AG08395 (cell line): Measurements from ENCODE around the gene CHST8.

Experiments used
- DNase-seq: peaks from one replicate; pipeline ENCODE4 v3.0.0; 2012; ENCODE audit warnings: mixed read lengths, low spot score

CHST8 gene

DNA sequence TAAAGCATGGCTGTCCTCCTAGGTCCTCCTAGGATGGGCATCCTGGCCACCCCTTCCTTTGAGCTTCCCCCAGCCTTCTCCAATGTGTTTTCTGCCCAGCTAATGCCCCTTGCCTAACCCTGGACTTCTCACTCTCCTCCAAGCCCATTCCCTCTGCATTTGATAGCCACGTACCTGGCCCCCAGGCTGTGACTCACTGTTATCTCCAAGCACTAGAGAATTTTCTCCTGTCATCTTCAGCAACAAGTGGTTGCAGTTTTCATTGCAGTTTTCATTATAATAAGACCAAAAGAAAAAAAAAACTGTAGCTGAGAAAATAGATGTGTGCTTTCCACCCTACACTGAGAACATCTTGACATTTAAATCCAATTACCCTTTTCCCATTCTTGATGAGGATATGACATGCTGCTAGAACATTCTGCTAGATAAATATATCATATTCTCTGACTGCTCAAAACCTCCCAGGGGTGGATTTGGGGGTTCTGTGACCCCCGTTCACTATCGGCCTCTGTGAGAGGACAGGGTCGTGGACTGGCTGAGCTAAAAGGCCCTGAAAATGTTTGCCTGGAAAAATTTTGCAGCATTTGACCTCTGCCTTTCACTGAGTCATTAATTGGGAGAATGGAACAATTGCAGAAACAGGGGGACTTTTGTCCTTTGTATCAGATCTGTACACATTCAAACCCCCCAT lies 116.1 kb downstream of the CHST8 start:
- no peak for DNase-seq

DNA sequence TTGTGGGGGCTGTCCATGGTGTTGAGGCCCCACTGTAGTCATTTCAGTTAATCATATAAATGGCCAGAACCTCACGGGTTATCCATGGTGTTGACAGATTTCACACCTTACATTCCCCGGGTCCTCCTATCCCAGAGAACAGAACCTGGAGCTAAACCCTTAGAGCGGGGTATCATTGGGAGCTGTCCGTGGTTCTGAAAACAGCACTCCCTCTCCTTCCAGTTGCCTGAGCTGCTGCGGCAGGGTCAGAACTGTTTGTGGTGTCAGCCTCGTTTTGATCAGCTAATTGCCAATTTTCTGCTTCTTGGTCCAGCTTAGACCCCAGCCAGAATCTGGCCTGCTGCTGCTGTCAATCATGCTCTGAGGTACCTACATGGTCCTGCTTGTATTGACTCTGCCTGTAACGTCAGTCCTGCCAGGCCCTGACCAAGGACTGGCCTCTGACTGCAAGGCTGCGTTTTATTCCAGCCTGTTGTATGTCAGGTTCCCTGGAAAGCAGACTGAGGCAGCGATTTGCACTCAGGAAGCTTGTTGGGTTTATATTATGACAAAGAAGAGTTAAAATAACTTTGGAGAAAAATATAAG lies 119.2 kb downstream of the CHST8 start:
- peak; percentile 20 for DNase-seq

DNA sequence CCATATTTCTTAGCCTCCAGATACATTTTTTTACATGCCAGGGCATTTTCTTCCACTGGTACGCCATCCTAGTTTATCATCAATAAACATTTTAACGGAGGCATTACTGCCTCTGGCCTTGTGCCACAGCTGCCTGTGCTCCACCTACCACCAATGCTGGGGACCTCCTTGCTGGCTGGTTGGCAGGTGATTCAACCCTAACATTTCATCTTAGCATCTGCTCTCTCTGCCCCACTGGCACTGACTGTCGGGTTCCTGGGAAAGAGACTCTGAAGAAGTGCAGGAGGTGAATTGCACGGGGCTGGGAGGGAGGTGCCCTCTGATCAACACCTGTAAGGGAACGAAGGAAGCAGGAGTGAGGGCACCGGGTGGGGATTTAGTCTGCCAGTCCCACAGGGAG lies 123.5 kb downstream of the CHST8 start:
- DNase-seq, result no peak

DNA sequence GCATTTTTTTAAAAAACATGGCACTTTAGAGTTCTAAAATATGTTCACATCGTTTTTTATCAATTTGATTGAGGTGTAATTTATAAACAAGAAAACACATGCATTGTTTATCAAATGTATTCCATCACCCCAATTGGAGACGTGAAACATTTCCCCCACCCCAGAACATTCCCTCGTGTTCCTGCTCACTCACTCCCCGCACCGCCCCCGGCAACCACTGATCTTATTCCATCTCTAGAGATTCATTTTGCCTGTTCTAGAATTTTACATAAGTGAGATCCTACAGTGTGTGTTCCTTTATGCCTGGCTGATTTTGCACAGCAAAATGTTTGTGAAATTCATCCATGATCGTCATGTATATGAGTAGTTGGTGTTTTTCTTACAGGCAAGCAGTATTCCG lies 124.4 kb downstream of the CHST8 start:
- DNase-seq, result no peak

DNA sequence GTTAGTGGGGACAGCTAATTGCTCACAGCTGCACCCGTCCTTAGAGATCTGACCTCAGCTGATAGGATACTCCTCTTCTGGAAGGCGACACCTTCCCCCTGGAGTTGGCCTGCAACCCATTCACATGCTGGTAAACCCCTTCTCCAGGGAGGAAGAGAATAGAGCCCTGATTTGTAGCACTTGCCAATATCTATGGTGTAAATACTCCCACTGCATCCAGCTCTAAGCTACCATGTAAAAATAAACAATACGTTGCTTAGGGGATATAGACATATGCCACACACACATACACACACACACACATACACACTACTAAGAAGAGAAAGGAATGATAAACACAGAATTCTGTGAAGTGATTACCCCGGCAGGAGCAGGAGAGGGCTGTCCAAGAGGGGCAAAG lies 125.5 kb downstream of the CHST8 start:
- DNase-seq, result no peak

DNA sequence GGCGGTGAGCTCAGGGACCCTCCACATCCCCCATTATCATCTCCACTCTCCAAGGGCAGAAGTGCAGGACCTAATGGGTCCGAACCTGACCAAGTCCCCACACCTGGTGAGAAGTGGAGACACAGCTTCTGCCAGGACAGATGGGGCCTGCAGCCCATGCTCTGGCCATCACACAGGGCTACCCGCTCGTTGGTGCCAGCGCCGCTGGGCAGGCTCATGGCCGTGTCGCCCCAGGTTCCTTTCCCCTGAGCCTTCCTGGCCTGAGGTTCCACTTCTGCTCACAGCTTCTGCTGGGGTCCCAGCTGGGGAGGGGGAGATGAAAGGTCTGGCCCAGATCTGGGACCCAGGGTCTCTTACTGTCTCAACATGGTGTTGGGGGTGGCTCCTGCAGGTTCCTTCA lies 126.5 kb downstream of the CHST8 start:
- no peak for DNase-seq

DNA sequence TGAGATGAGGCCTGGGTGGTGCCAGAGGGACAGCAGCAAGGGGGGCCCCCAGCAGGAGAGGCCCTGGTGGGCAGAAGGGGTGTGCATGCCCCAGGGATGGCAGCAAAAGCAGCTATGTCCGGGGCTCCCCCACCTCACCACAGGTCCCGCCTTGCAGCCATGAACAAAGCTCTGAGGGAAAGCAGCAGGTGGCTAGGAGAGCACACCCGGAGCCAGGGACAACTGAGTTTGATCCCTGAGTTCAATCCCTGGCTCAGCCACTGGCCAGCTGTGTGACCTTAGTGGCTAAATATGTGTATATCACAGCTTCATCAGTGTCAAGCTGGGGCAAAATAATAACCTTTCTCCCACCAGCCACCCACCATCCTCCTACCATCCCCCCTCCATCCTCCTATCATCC lies 127.3 kb downstream of the CHST8 start:
- no peak for DNase-seq

DNA sequence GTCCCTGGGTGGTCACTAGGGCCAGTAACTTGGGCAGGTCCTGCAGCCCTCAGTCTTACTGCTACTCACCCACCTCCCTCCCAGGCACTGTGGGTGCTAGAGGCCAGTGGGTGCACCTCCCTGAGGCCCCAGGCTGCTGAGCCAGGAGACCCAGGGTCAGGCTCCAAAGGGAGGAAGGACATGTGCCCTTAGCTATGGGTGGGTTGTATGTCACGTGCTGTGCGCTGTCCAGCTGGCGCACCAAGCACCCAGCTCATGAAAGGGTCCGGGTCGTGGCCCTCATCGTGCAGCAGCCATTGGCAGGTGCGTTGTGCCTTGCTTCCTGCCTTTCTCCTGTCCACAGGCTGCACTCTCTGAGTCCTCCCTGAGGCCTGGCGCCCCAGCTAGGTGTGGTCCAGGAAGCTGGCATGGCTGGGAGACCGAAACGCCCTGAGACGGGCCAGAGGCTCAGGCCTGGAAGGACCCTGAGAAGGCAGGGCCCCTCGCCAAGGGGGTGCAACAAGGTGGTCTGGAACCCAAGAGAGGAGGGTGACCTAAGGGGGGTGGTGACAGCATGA lies 127.9 kb downstream of the CHST8 start:
- no peak for DNase-seq

DNA sequence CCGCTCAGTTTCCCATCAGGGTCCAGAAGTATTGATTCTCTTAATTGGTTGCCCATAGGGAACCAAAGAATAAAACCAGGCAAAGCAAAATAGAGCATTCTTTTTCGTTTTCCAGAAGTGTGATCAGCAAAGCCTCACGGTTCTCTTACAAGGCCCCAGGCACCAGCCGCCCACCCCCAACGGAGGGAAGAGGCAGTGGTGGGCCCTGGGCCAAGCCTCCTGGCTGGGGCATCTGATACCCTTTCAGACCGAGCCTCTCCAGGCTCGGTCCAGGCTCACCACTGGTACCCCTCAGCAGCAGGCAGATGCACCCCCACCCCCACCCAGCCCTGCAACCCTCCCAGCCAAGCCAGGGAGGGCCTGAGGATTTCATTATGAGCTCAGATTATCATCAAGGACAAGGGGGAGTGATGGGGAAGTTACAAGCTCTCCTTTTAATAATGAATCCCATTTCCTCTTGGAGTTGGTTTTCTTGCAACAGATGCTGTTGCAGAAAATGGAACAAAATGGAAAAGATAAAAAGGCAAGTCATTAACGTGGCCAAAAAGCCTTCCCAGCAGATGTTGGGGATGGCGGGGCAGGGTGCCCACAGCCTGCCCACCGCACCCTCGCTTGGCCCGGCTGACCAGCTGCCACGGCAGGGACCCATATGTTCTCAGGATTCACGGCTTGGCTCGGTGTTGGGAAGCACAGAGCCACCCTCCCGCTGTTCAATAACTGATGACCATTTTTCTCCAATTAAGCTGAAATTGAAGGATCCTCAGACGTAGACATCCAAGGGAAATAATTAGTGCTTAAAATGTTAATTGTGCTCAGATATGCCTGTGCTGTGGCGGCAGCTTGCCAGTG lies 129.1 kb downstream of the CHST8 start:
- DNase-seq, result no peak

DNA sequence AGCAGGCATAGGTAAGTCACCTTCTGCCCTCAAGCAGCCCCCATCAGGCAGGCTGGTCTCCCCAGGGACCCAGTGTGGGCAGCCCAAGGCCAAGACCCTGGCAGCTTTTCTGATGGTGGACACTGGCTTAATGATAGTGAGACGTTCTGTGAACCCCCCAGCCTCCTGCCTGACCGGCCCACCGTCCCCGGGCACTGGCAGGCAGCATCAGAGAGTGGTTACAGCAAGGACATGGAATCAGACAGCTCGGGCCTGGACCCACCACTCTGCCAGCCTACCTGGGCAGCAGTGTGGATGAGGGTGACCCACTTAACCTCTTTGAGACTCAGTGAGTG lies 129.7 kb downstream of the CHST8 start:
- DNase-seq, result no peak

DNA sequence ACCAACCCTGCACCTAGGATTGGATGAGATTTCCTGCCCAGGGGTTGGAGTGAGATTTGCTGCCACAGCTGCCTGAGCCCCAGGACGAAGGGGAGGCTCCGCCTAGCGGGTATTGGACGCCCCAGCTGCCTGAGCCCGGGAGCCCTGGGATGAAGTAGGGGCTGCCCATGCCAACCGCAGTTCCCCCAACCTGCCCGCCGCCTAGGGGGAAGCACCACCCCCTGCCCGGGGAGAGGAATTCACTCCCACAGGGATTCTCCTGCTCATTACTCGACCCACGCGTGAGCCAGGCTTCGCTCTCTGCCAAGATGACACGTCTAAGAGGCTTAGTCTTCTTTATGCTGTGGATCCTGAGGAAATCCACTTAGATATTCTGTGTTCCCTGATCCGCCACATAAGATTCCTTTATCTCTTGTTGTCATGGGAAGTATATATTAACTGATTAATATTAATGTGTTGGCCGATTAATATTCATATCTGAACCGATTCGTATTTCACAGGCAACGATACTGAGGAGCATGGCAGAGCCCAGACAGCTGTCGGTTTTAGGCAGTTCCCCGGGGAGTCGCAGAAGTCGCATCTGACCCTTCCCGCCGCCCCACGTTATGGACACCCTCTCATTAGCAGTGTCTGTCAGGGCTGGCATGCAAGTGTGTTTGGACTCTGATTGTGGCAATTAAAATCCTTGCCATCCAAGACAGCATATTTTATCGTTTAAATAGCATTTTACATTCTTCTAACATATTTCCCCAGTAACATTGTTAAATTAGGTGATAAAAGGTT lies 130.5 kb downstream of the CHST8 start:
- no peak for DNase-seq

DNA sequence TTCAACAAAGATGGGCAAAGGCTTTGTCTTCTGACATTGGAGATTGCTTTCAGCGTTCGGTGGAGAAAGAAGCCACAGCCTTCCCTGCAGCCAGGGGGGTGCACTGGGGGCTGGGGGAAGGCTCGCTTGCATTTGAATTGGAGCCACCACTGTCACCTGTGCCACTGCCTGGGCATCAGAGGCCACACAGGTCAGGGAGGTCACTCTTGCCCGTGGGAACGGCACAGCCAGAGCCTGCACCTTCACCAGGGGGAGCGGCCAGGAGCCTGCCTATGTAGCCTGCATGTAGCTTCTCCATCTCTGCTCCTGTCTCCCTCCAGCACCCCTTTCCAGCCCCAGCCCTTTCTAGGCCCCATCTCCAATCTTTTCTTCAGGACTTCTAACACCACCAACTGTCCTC lies 131.2 kb downstream of the CHST8 start:
- DNase-seq, result no peak

DNA sequence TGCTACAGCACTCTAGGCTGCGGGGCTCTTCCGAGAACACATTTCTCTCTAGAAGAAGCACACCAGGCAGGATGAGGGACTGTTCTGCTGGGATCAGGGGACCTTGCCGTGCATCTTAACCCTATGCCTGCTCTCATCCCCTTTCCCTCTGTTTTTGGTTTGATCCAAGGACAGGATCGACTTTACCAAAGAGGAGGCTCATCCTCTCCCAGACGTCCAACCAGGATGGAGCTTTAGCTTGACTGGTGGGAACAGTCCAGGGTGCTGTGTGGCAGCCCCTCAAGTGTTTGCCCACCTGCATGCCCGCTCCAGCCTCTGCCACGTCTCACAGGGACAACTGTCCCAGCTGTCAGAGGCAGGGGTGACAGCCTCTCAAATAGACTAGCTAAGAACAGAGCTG lies 132.6 kb downstream of the CHST8 start:
- DNase-seq, result no peak

DNA sequence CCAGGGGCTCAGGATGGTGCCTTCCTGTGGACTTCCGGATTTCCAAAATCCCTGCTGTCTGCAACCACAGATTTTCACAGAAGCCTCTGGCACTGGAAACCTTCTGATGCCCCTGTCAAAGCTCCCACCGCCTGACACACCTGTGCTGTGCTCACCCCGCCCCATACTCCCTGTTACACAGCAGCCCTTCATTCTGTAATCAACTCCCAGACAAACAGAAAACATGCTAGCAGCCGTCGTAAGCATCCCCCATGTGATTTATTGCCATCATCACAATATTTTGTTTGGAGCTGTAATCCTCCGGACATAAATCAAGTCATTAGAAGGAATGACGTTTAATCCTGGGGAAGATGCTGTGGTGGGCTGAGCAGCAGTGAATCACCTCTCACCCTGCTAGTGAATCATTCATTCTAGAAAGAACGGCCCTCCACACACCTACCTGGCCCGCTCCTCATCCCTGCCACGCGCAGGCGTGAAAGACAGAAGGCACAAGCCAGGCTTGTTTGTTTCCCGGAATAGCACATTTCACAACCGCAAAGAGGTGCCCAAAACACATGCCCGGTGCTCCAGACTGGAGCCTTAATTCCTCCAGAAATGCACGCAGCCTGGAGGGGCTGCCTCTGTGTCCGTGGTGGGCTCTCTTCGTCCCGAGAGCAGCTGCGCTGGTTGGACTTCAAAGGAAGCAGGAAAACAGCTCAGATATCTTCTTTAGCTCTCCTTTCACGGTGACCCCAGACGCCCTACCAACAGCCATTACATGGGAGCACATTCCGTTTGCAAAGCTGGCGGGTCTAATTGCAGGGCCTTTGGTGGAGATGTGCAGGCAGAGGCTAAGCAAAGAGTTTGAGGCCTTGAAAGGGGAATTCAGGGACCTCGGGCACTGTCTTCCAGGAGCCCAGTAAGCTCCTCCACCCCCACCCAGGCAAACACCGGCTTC lies 133.6 kb downstream of the CHST8 start:
- no peak for DNase-seq

DNA sequence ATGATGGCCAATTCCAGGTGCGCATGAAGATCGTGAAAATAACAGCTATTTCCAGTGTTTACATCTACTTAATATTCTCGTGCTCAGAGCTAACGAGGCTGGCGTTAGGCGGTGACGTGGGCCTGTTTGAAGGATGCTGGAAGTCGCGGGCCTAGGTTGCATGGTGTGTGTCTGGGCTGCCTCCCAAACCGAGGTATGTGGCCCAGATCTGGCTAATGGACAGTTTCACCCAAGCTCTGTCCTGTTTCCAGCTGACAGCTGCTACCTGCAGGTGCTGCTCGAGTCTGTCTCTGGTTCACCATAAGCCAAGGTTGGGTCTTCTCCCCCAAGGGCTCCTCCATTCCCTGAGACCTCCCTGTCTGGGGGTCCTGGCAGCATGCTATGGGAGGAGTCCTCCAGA lies 134.4 kb downstream of the CHST8 start:
- no peak for DNase-seq

DNA sequence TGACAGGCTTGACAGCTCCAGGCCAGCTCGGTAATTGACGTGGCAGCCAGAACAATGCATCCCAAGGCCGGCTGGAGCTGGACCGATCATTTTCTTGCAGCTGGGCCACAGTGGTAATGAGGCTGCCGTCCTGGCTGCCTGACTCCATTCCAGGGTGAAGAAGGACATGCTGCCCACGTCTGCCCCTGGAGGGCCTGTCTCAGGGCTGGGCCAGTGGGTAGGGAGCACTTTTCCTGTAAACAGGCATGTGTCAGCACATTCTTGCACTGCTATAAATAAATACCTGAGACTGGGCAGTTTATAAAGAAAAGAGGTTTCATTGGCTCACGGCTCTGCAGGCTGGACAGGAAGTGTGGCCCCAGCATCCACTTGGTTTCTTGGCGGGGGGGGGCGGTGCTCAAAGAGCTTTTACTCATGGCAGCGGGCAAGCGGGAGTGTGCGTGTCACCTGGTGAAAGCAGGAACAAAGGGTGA lies 136.8 kb downstream of the CHST8 start:
- no peak for DNase-seq

DNA sequence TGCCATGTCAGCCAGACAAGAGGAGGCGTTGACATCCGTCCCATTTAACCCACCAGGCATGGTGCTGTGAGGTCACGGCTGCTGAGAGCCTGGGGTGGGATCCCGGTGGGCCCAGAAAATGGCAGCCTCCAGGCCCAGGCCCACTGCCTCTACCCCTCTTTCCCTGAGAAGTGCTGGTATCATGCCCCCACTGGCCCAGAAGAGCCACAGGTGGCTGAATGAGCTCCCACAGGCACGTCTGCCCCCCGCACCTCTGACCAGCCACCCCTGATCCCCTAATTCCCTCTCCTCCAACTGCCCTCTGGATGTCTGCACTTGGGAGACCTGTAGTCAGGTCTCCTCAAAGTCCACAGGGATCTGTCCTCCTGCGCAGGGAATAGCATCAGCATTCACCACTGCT lies 137.6 kb downstream of the CHST8 start:
- no peak for DNase-seq

DNA sequence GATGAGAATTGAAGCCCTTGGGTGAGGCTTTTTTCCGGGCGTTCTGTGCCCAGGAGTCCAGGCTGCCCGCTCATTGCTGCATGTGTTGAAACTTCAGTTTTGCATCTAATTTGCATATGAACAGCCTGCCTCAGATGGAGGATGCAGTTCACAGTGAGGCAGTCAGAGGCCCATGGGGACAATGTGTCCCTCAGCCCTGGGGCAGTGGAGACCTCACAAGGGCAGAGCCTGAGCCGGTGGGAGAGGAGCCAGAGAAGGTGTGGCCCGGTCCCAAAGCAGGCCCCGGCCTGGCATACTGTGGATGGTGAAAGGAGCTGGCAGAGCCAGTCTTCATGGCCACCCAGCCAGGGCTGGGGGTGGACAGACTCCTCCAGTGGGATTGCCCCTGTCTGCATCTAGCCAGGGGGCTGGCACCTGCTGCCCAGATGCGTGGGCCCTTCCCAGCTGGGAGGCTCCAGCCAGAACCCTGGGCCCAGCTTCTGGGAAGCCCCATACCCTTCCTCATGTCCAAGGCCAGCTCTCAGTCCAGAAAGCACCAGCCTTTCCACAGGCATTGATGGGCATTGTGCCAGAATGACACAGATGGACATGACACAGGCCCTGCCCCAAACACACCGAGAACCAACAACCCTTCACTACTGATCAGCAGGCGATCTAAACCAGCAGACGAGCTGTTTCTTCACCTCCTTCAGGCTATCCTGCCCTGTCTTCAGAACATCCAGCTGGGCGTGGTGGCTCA lies 142.0 kb downstream of the CHST8 start:
- DNase-seq, result no peak

DNA sequence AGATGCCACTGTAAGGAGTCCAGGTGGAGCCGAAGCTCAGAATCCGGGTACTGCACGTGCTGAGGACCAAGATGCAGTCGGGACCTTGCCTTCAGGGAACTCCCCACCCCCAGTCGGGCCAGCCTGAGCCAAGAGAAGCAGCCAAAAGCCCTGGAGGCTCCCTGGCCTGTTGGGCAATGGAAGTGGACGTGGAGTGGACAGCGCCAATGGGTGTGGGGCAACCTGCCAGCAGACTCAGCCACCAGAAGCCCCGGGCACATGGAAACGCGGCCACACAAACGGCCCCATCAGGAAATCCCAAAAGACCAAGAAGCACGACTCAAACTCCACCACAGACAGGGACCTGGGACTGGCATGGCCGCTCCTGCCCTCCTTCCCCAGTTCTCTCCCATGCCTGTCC lies 144.9 kb downstream of the CHST8 start:
- DNase-seq, result no peak

DNA sequence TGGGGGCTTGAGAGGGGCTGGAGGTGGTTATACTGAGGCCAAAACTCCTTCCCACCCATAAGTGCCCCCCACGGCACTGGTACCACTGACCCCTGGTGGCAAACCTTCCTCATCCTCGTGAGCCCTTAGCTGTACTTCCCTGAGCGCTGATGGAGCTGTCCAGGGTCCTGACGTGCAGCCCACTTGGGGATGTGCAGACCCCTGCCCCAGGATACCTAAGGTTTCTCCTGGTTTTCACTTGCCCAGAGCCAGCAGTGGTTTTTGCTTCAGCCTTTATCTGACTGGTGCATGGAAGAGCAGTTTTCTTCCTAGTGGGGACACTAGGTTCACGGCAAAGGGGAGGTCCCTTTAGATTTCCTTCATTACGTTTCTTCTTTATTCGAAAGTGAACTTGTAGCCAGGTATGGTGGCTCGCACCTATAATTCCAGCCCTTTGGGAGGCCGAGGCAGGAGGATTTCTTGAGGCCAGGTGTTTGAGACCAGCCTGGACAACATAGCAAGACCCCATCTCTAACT lies 146.2 kb downstream of the CHST8 start:
- DNase-seq, result peak; percentile 30
